Keratinocyte (primary cell): ENCODE measurements around the gene PLEKHB2.

Experiments
- CTCF ChIP-seq, 3 experiments: IDR thresholded peaks in 1 of 3; conservative IDR thresholded peaks in 1 of 3; optimal IDR thresholded peaks in 1 of 3; 2 replicates in 2 of 3; 3 replicates in 1 of 3; pipeline versions ENCODE3 to v1.5.1; 2011; ENCODE audit warnings: low read length in 3 of 3, mild to moderate bottlenecking in 3 of 3, moderate library complexity in 2 of 3, control low read depth in 1 of 3, inconsistent platforms in 1 of 3; ENCODE audit not compliant: insufficient read depth in 2 of 3; ENCODE audit errors: extremely low read depth in 1 of 3
- EZH2 ChIP-seq: IDR thresholded peaks from one replicate; pipeline ENCODE4 v1.6.1; 2012; ENCODE audit warnings: inconsistent platforms, mild to moderate bottlenecking, low read length, moderate library complexity

DNA sequence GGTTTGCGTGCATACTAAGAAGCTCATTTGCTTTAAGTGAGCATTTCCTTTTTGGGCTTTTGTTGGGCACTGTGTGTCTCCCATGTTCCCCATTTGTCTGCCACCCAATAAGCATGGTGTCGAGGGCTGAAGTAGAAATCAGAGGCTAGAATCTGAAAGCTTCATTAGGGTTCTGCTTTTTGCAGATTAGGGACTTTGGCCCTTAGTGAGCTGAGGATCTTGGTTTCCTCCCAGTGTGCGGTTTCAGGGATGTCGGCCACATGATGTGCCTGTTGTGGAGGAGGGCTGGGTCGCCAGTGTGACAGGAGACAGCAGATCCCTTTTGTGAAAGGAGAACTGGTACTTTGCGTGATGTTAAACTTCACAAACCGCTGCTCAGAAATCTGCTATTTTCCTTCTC is 41.1 kb downstream of the PLEKHB2 start:
- TF ChIP-seq CTCF (optimal IDR thresholded peaks at IDR 0.05 in 1 of 3, IDR thresholded peaks at IDR 0.05 in 1 of 3, conservative IDR thresholded peaks at IDR 0.05 in 1 of 3; ENCODE audit: extremely low read depth in 1 of 3, insufficient read depth in 2 of 3, low read length in 3 of 3): no peak
- TF ChIP-seq EZH2: no peak
